ENCODE data around the gene ATAD5.
"Not testable (repeated sequence)": the region's sequence is repeated elsewhere in the genome, so short reads cannot be mapped to it uniquely, and the experiment has no call there.

Gene ATAD5

GRCh38 chr17:30906101-30906911 lies 74.5 kb downstream of the ATAD5 start, which contains the start of gene TEFM:
Gene TEFM, minus strand, starts transcription at chr17:30906238. Its CDS starts 40 bp downstream, at chr17:30906198.
- DNase-seq (ENCODE audit: low spot score), result peak; percentile 93
- in situ Hi-C loops (cut with MboI; ENCODE audit: low sequenced_read_pairs, unreplicated experiment), result no loop called here
- no peak for TF ChIP-seq CTCF (IDR thresholded peaks at IDR 0.05; ENCODE audit: borderline replicate concordance, control extremely low read depth, extremely low read depth, insufficient read depth, missing control alignments)

DNA sequence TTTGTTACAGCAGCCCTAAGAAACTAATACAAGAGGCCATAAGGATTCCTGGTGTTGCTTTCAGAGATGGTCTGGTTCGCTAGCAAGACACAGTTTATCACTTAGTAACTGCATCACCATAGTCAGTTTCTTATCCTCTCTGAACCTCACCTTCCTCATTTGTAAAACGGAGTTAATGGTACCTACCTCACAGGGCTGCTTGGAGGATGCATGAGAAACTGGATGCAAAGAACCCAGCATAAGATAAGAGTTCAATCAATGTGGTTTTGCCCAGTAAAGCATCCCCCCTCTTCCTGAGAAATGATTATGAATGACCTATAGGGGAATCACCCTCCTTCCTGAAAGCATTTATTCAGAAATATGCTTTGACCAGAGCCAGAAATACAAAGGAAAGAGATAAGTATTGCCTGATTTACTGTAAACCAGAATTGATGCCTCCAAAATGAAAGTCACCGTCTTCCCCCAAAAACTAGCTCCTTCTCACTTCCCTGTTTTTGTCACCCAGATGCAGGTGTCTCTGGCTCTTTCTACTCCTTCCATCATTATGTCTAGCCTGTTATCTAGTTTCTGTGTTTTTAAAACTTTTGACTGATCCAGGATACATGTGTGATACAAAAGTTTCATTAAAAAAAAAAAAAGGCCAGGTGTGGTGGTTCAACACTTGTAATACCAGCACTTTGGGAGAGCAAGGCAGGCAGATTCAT lies 77.1 kb downstream of the ATAD5 start:
- DNase-seq (ENCODE audit: low spot score), result peak; percentile 42
- TF ChIP-seq CTCF (IDR thresholded peaks at IDR 0.05; ENCODE audit: borderline replicate concordance, control extremely low read depth, extremely low read depth, insufficient read depth, missing control alignments), result no peak
- in situ Hi-C loops (cut with MboI; ENCODE audit: low sequenced_read_pairs, unreplicated experiment), result no loop called here

GRCh38 chr17:30910151-30910550 lies 78.4 kb downstream of the ATAD5 start:
- DNase-seq (ENCODE audit: low spot score); in situ Hi-C loops (cut with MboI; ENCODE audit: low sequenced_read_pairs, unreplicated experiment): not testable (repeated sequence)

- in situ Hi-C loops (cut with MboI; ENCODE audit: low sequenced_read_pairs, unreplicated experiment), result no loop called here
- no peak for TF ChIP-seq CTCF (IDR thresholded peaks at IDR 0.05; ENCODE audit: borderline replicate concordance, control extremely low read depth, extremely low read depth, insufficient read depth, missing control alignments)
- DNase-seq (ENCODE audit: low spot score), result no peak
Measured at GRCh38 chr17:30913955-30914354, 82.2 kb downstream of the ATAD5 start.

DNA sequence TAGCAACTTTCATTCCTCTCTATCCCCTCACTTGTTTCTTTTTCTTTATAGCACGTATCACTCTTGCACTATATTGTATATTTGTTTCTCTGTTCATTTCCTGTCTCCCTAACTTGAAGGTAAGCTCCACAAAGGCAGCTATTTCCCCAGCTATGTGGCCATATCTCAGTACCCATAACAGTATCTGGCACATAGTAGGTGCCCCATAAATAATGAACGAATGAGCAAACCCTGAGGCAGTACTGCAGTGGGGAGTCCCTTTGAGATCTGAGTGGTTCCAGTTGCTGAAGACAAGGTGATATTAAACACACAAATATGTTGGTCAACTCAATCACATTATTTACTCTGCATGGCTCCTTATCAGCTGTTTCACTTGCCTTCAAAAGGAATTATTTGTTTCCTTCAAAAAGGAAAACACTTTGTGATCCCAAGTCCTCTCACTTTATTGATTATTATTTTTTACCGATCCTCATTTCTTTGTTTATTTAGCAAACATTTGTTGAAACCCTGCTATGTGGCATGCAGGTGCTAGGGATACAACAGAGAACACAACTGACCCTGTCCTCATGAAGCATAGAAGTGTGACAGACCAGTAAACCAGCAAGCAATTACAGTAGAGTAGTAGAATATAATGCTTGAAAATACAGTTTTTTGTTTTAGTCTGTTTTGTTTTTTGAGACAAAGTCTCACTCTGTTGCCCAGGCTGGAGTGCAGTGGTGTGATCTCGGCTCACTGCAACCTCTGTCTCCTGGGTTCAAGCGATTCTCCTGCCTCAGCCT lies 84.3 kb downstream of the ATAD5 start:
- in situ Hi-C loops (cut with MboI; ENCODE audit: low sequenced_read_pairs, unreplicated experiment), result no loop called here
- no peak for DNase-seq (ENCODE audit: low spot score)
- no peak for TF ChIP-seq CTCF (IDR thresholded peaks at IDR 0.05; ENCODE audit: borderline replicate concordance, control extremely low read depth, extremely low read depth, insufficient read depth, missing control alignments)

DNA sequence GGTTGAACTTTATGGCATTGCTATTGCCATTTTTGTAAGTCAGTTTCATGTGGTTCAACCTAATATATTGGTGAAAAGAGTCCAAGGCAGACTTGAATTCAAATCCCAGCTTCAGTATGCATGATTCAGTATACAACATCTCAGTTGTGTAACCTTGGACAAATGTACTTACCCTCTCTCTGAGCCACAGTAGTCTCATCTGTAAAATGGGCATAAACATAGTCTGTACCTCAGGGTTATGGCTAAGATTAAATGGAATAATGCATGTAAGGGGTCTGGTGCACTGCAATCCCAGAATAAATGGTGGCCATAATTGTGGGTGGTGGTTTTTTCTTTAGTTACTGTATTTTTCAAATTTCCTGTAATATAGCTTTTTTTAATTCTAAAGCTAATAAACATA lies 85.3 kb downstream of the ATAD5 start:
- in situ Hi-C loops (cut with MboI; ENCODE audit: low sequenced_read_pairs, unreplicated experiment), result no loop called here
- DNase-seq (ENCODE audit: low spot score), result no peak
- no peak for TF ChIP-seq CTCF (IDR thresholded peaks at IDR 0.05; ENCODE audit: borderline replicate concordance, control extremely low read depth, extremely low read depth, insufficient read depth, missing control alignments)

Measured in GM13976 (cell line).